ENCODE measurements around the gene USP14. TPM values are rescaled to one million over a fixed set of nuclear protein-coding genes. Genes with fewer than 3 reads are reported as not detected.

Gene USP14
- total and polyA plus RNA-seq, 2 of the 8 experiments (the other 6 are each of a cell fraction or from before 2014, with no cell fraction given): 14.8 to 91.1 TPM

- no peak for TF ChIP-seq EGR1 (IDR thresholded peaks at IDR 0.05; ENCODE audit: borderline replicate concordance, low read depth, low read length)
- TF ChIP-seq POLR2A (IDR thresholded peaks at IDR 0.05; ENCODE audit: control extremely low read depth in 1 of 2, low read depth in 2 of 2, low read length in 2 of 2): no peak
- no peak for TF ChIP-seq RFX5 (IDR thresholded peaks at IDR 0.05; ENCODE audit: borderline replicate concordance, low read depth, low read length)
Measured at GRCh38 chr18:189254-189653, 30.9 kb downstream of the USP14 start (continued).
